COLO668 (cell line): Measurements from ENCODE around the gene CCNI.

ENCODE experiments used
- DNase-seq: peaks from one replicate; lab custom pipeline; 2025; ENCODE audit not compliant: unreplicated experiment; lab: John Stamatoyannopoulos, UW

Gene CCNI

GRCh38 chr4:77007358-77008230, 68.2 kb downstream of the CCNI start:
- no peak for DNase-seq

GRCh38 chr4:77006753-77007353, 68.9 kb downstream of the CCNI start:
- DNase-seq: no peak

GRCh38 chr4:77003400-77003799, 72.4 kb downstream of the CCNI start:
- DNase-seq: no peak

- DNase-seq: no peak
These were observed 73.3 kb downstream of the CCNI start for GRCh38 chr4:77002321-77003107.

GRCh38 chr4:77001907-77002306, 73.9 kb downstream of the CCNI start:
- DNase-seq: no peak

GRCh38 chr4:76998251-76998901, 77.4 kb downstream of the CCNI start:
- DNase-seq: no peak

GRCh38 chr4:76997532-76997931, 78.3 kb downstream of the CCNI start:
- no peak for DNase-seq
